CD14-positive monocyte (primary cell): Measurements from ENCODE around the gene GPS1. TPM values are rescaled to one million over a fixed set of nuclear protein-coding genes. Genes with fewer than 3 reads are reported as not detected.

Experiments used
- DNase-seq, 3 donors: peaks; one replicate each; pipeline ENCODE4 v3.0.0-alpha.2; 2011 to 2022
- H2AFZ ChIP-seq: 2 replicates; pipeline ENCODE4 v1.6.0; 2012; ENCODE audit warnings: mild to moderate bottlenecking, low read depth, low read length, inconsistent platforms; ENCODE audit not compliant: insufficient read depth, poor library complexity, severe bottlenecking
- H3K27ac ChIP-seq, 2 donors: 1 replicate in 1 of 2; 2 replicates in 1 of 2; pipeline ENCODE4 v1.5.1; 2012 to 2013; ENCODE audit warnings: low read length in 2 of 2, control low read depth in 1 of 2, inconsistent platforms in 1 of 2, low read depth in 1 of 2, mild to moderate bottlenecking in 1 of 2
- H3K27me3 ChIP-seq, 2 donors: one replicate each; pipeline versions ENCODE4 v1.6.0 to v1.6.1; 2011 to 2013; ENCODE audit warnings: low read length in 2 of 2; ENCODE audit not compliant: control insufficient read depth in 2 of 2, insufficient read depth in 2 of 2
- H3K36me3 ChIP-seq, 2 donors: replicated peaks in 1 of 2; 1 replicate in 1 of 2; 2 replicates in 1 of 2; pipeline versions ENCODE4 v1.5.1 to v1.6.1; 2012 to 2013; ENCODE audit warnings: low read length in 2 of 2, control low read depth in 1 of 2, inconsistent platforms in 1 of 2, mild to moderate bottlenecking in 1 of 2; ENCODE audit not compliant: insufficient read depth in 2 of 2, control insufficient read depth in 1 of 2
- H3K4me1 ChIP-seq, 2 donors: 1 replicate in 1 of 2; 2 replicates in 1 of 2; pipeline versions ENCODE4 v1.5.1 to v1.6.1; 2012 to 2013; ENCODE audit warnings: low read length in 2 of 2, control low read depth in 1 of 2, inconsistent platforms in 1 of 2, mild to moderate bottlenecking in 1 of 2, moderate library complexity in 1 of 2; ENCODE audit not compliant: insufficient read depth in 2 of 2, control insufficient read depth in 1 of 2
- H3K4me2 ChIP-seq: replicated peaks from 2 replicates; pipeline ENCODE3; 2012; ENCODE audit warnings: low read length, moderate library complexity, mild to moderate bottlenecking; ENCODE audit not compliant: poor library complexity, severe bottlenecking; ENCODE audit errors: extremely low read depth
- H3K4me3 ChIP-seq, 3 experiments: fragments of 200-600 bp in 1 of 3; sonication (generic) in 1 of 3; replicated peaks in 1 of 3; 1 replicate in 2 of 3; 2 replicates in 1 of 3; pipeline ENCODE4 v1.5.1; 2011 to 2013; ENCODE audit warnings: low read length in 3 of 3, mild to moderate bottlenecking in 3 of 3, control low read depth in 2 of 3, low read depth in 2 of 3, inconsistent platforms in 1 of 3, moderate library complexity in 1 of 3
- H3K79me2 ChIP-seq: 2 replicates; pipeline ENCODE4 v1.6.0; 2012; ENCODE audit warnings: mild to moderate bottlenecking, control low read depth, inconsistent platforms, low read length, moderate library complexity; ENCODE audit not compliant: insufficient read depth
- H3K9ac ChIP-seq: 2 replicates; pipeline ENCODE4 v1.6.0; 2017; ENCODE audit warnings: low read length, mild to moderate bottlenecking; ENCODE audit not compliant: insufficient read depth, poor library complexity, severe bottlenecking
- H3K9me3 ChIP-seq, 2 donors: replicated peaks in 1 of 2; 1 replicate in 1 of 2; 2 replicates in 1 of 2; pipeline versions ENCODE4 v1.5.1 to v1.6.1; 2012 to 2013; ENCODE audit warnings: low read length in 2 of 2, control low read depth in 1 of 2; ENCODE audit not compliant: control insufficient read depth in 1 of 2, insufficient read depth in 1 of 2
- H4K20me1 ChIP-seq: 2 replicates; pipeline ENCODE4 v1.6.0; 2012; ENCODE audit warnings: mild to moderate bottlenecking, low read length, control low read depth, moderate library complexity; ENCODE audit not compliant: insufficient read depth
- H3K27ac Mint-ChIP-seq, 7 donors: one replicate each; pipeline ENCODE4 v1.8.0; 2020; ENCODE audit warnings: mild to moderate bottlenecking in 7 of 7, mixed read lengths in 7 of 7, moderate library complexity in 6 of 7, inconsistent platforms in 2 of 7
- H3K27me3 Mint-ChIP-seq, 3 donors: one replicate each; pipeline ENCODE4 v1.8.0; 2021 to 2022; ENCODE audit warnings: low read depth in 3 of 3, mild to moderate bottlenecking in 3 of 3, mixed read lengths in 3 of 3, moderate library complexity in 3 of 3, inconsistent platforms in 1 of 3
- H3K36me3 Mint-ChIP-seq, 2 donors: one replicate each; pipeline ENCODE4 v1.8.0; 2020; ENCODE audit warnings: mixed read lengths in 2 of 2, inconsistent platforms in 1 of 2, mild to moderate bottlenecking in 1 of 2
- H3K4me1 Mint-ChIP-seq: one replicate; pipeline ENCODE4 v1.8.0; 2020; ENCODE audit warnings: mild to moderate bottlenecking, mixed read lengths
- H3K4me3 Mint-ChIP-seq, 2 donors: one replicate each; pipeline ENCODE4 v1.8.0; 2020; ENCODE audit warnings: mild to moderate bottlenecking in 2 of 2, mixed read lengths in 2 of 2, moderate library complexity in 1 of 2
- H3K9me3 Mint-ChIP-seq, 7 donors: one replicate each; pipeline ENCODE4 v1.8.0; 2020 to 2022; ENCODE audit warnings: mixed read lengths in 7 of 7, mild to moderate bottlenecking in 6 of 7, moderate library complexity in 6 of 7, inconsistent platforms in 2 of 7
- CTCF ChIP-seq: fragments of 200-600 bp; IDR thresholded peaks from one replicate; pipeline ENCODE4 v1.8.0; 2022; ENCODE audit warnings: antibody characterized with exemption, mild to moderate bottlenecking
- WGBS: methylation state at CpG from one replicate; pipeline ENCODE4 v1.1.5; 2013; ENCODE audit warnings: missing lambda C conversion rate; ENCODE audit not compliant: insufficient coverage; 5-methylcytosine and 5-hydroxymethylcytosine counted together
- intact Hi-C, 2 donors: fragments of 100-400 bp; cut with micrococcal nuclease; formaldehyde crosslinking; loops; one replicate each; pipeline versions ENCODE4 v1.15.0 to v1.15.1; 2023
- polyA plus RNA-seq, 3 donors: library from polyadenylated mRNA; depleted of rRNA in 1 of 3; unstranded in 2 of 3; stranded (reverse) in 1 of 3; fragments of 300-500 nt in 2 of 3; fragments of >200 nt in 1 of 3; fragmentation: Illumina TruSeq in 2 of 3; gene quantifications; 1 replicate in 2 of 3; 2 replicates in 1 of 3; pipeline ENCODE4 v1.2.3, GENCODE V29; 2012 to 2021

Gene GPS1
- polyA plus RNA-seq, 3 donors = 101 to 130 (median 110) TPM

- Histone ChIP-seq H3K9me3 (no peaks in the 10 kb centered on the region), H3K36me3 (peaks cover 6 to 9% of the 10 kb centered on the region in 2 donors), H2AFZ (peak overlapping the region; percentile 81), H3K4me1 (peaks cover 21 to 37% of the 10 kb centered on the region in 2 donors), H3K9ac (peak overlapping the region; percentile 77), H3K4me3 (peak overlapping the region; percentile 35 to 73 (median 41)), H4K20me1 (no peaks in the 10 kb centered on the region), H3K27ac (peak overlapping the region; percentile 62 to 82), H3K4me2 (peak overlapping the region; percentile 91), H3K27me3 (no peaks in the 10 kb centered on the region), H3K79me2 (peaks cover 6% of the 10 kb centered on the region)
- Mint-ChIP-seq H3K4me3 (peak overlapping the region; percentile 78 to 85), H3K4me1 (peaks cover 19% of the 10 kb centered on the region), H3K36me3 (peaks cover 0 to 2% of the 10 kb centered on the region in 2 donors), H3K27me3 (peaks cover 0 to 4% (median 0%) of the 10 kb centered on the region in 3 donors), H3K27ac (peak overlapping the region in 6 of 7 donors; percentile 6 to 81 (median 64)), H3K9me3 (no peaks in the 10 kb centered on the region)
- peak in 2 of 3 donors; percentile 6 to 20 for DNase-seq
- intact Hi-C loops = loop anchor here (1.0 to 10.0 kb wide), 3 partner anchors 34 to 64 kb away; partner anchors contain the start of genes DCXR (in 1 of the 2), DUS1L (in 1 of the 2), GPS1 (in 1 of the 2) and RAC3 (in 1 of the 2)
- 5% methylated on average over 78 of the region's 80 CpGs for WGBS
- TF ChIP-seq CTCF = no peak
Observed at GRCh38 chr17:82098939-82099763, 47.5 kb downstream of the GPS1 start.

- H3K27ac Mint-ChIP-seq = peak overlapping the region in 1 of 7 donors; percentile 80
- no peak overlapping the region for H3K4me2 ChIP-seq
- 95% methylated on average over 26 of the region's 35 CpGs for WGBS
Observed at GRCh38 chr17:82100502-82101298, 49.0 kb downstream of the GPS1 start.

More at GRCh38 chr17:82100502-82101298, 49.0 kb downstream of the GPS1 start:
- peaks cover 0 to 4% (median 0%) of the 10 kb centered on the region in 3 donors for H3K27me3 Mint-ChIP-seq
- no peak overlapping the region for H3K27ac ChIP-seq
- H3K9me3 Mint-ChIP-seq = no peaks in the 10 kb centered on the region
- no peak overlapping the region for H3K4me3 ChIP-seq
- H3K36me3 Mint-ChIP-seq = peaks cover 0 to 2% of the 10 kb centered on the region in 2 donors
- peaks cover 27 to 44% of the 10 kb centered on the region in 2 donors for H3K4me1 ChIP-seq
- H3K79me2 ChIP-seq = peaks cover 6% of the 10 kb centered on the region
- H3K36me3 ChIP-seq = no peaks in the 10 kb centered on the region
- peaks cover 27% of the 10 kb centered on the region for H3K4me1 Mint-ChIP-seq
- TF ChIP-seq CTCF = no peak
- no peak overlapping the region for H2AFZ ChIP-seq
- H3K9me3 ChIP-seq = no peaks in the 10 kb centered on the region
- H3K4me3 Mint-ChIP-seq = no peak overlapping the region
- no peaks in the 10 kb centered on the region for H3K27me3 ChIP-seq
- no peak for DNase-seq
- no peak overlapping the region for H3K9ac ChIP-seq
- intact Hi-C loops = no loop called here
- no peaks in the 10 kb centered on the region for H4K20me1 ChIP-seq
